ENCODE results near the gene NAP1L5. TPM values are rescaled to one million over a fixed set of nuclear protein-coding genes. Genes with fewer than 3 reads are reported as not detected.

The NAP1L5 gene
- total RNA-seq, 1 experiment from 2014 or later, result not detected

DNA sequence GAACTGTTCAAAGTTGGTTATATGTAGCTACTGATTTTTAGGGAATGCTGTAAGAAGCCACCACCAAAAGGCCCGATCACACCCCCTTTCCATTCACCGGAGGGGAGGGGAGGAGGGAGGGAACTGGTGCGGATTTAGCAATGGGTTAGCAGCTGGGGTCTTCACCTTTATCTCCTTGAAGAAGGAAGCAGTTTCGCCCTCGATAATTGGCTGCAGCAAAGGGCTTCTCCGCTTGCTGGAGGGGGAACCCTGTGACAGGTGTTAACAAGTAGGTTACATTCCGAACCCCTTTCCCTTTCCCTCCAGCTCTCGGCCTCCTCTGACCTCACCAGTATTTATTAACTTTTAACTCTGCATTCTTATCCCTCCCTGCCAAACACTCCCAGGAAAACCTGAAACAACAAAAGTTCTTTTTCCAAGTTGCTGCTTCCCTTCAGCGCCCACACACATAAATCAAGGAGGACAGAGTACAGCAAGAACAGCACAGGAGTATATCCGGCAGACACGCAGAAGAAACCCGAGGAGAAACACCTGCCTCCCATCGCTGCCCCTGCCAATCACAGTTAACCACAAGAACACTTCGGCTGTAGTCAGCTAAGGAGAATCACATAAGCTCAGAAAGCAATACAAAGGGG is 39.8 kb upstream of the NAP1L5 start:
- peak overlapping the region; percentile 46 for H3K27ac Mint-ChIP-seq (ENCODE audit: unreplicated experiment)
- H3K36me3 ChIP-seq (ENCODE audit: control insufficient read depth, insufficient read depth, low read length), result peaks cover 2% of the 10 kb centered on the region
- H3K4me1 ChIP-seq, result peaks cover 9% of the 10 kb centered on the region
- peaks cover 10% of the 10 kb centered on the region for H3K4me1 Mint-ChIP-seq (ENCODE audit: low read depth, unreplicated experiment)
- no peak overlapping the region for H3K4me3 Mint-ChIP-seq (ENCODE audit: unreplicated experiment)
- DNase-seq, result peak; percentile 27 to 50
- H3K9me3 ChIP-seq, result no peaks in the 10 kb centered on the region
- no peaks in the 10 kb centered on the region for H3K9me3 Mint-ChIP-seq (ENCODE audit: unreplicated experiment)
- no TSS peak for BruUV-seq (replicated peaks)
- H3K4me3 ChIP-seq (ENCODE audit: low read depth, low read length), result no peak overlapping the region
- H3K36me3 Mint-ChIP-seq (ENCODE audit: insufficient read depth, unreplicated experiment), result no peaks in the 10 kb centered on the region
- no peaks in the 10 kb centered on the region for H3K27me3 ChIP-seq (replicated peaks; ENCODE audit: control insufficient read depth, insufficient read depth, low read length)
- no peaks in the 10 kb centered on the region for H3K27me3 Mint-ChIP-seq (ENCODE audit: insufficient read depth, unreplicated experiment)
- TF ChIP-seq, protein P1, sequence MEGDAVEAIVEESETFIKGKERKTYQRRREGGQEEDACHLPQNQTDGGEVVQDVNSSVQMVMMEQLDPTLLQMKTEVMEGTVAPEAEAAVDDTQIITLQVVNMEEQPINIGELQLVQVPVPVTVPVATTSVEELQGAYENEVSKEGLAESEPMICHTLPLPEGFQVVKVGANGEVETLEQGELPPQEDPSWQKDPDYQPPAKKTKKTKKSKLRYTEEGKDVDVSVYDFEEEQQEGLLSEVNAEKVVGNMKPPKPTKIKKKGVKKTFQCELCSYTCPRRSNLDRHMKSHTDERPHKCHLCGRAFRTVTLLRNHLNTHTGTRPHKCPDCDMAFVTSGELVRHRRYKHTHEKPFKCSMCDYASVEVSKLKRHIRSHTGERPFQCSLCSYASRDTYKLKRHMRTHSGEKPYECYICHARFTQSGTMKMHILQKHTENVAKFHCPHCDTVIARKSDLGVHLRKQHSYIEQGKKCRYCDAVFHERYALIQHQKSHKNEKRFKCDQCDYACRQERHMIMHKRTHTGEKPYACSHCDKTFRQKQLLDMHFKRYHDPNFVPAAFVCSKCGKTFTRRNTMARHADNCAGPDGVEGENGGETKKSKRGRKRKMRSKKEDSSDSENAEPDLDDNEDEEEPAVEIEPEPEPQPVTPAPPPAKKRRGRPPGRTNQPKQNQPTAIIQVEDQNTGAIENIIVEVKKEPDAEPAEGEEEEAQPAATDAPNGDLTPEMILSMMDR (IDR thresholded peaks at IDR 0.05; ENCODE audit: insufficient read depth in 1 of 2, low read depth in 1 of 2, low read length in 1 of 2, severe bottlenecking in 1 of 2, unreplicated experiment in 1 of 2), result no peak
- CTCF ChIA-PET, result no interaction called here
- intact Hi-C loops (cut with micrococcal nuclease; ENCODE audit: unreplicated experiment), result no loop called here
- POLR2A ChIA-PET, result interaction anchor here (0.5 kb wide), 1 partner anchor 159 kb away, joined by 4 read pairs; no protein-coding TSS in a partner anchor

DNA sequence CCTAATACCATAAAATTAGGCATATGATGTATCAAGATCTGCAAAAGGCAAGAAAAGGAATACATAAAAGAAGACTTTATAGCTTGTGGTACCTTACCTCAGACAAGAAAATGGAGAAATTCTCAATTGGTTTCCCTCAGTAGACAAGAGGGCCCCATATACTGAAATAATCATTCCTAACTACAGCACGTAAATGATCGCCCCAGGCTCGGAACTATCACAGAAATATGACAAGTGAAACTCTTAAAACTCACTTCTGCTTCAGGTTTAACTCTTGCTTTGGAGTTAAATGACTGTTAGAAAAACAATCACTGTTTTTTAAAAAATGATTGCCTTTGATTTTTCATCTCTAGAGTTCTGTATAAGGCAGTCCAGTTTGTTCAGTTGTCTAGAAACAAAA is 38.6 kb upstream of the NAP1L5 start:
- Histone ChIP-seq H3K9me3 (no peaks in the 10 kb centered on the region), H3K36me3 (ENCODE audit: control insufficient read depth, insufficient read depth, low read length) (peaks cover 2% of the 10 kb centered on the region), H3K27me3 (replicated peaks; ENCODE audit: control insufficient read depth, insufficient read depth, low read length) (no peaks in the 10 kb centered on the region), H3K4me3 (ENCODE audit: low read depth, low read length) (no peak overlapping the region), H3K4me1 (peaks cover 9% of the 10 kb centered on the region)
- Mint-ChIP-seq H3K9me3 (ENCODE audit: unreplicated experiment) (no peaks in the 10 kb centered on the region), H3K36me3 (ENCODE audit: insufficient read depth, unreplicated experiment) (no peaks in the 10 kb centered on the region), H3K4me1 (ENCODE audit: low read depth, unreplicated experiment) (peaks cover 10% of the 10 kb centered on the region), H3K27me3 (ENCODE audit: insufficient read depth, unreplicated experiment) (no peaks in the 10 kb centered on the region), H3K27ac (ENCODE audit: unreplicated experiment) (no peak overlapping the region), H3K4me3 (ENCODE audit: unreplicated experiment) (no peak overlapping the region)
- ChIA-PET CTCF (no interaction called here), POLR2A (no interaction called here)
- TF ChIP-seq, protein P1 (IDR thresholded peaks at IDR 0.05; ENCODE audit: insufficient read depth in 1 of 2, low read depth in 1 of 2, low read length in 1 of 2, severe bottlenecking in 1 of 2, unreplicated experiment in 1 of 2), result no peak
- BruUV-seq (replicated peaks), result no TSS peak
- intact Hi-C loops (cut with micrococcal nuclease; ENCODE audit: unreplicated experiment), result no loop called here
- DNase-seq, result no peak

DNA sequence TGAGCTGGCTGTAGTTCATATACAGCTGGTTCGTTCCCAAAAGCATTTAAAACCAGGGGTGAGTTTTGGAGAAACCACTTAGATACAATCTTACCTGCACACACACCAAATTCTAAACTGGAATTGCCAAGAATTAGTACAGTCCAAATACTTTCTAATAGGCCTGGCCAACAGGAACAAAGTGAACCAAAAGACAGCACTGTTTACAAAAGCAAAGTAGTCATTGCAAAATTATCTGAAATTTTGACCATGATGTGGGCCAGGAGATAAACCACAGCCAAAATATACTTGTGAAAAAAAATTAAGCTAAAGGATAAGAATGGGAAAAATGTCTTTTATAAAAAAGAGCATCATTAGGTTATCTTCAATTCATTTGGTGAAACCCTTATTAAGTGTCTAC is 37.9 kb upstream of the NAP1L5 start:
- TF ChIP-seq, protein P1 (IDR thresholded peaks at IDR 0.05; ENCODE audit: insufficient read depth in 1 of 2, low read depth in 1 of 2, low read length in 1 of 2, severe bottlenecking in 1 of 2, unreplicated experiment in 1 of 2), result no peak
- POLR2A ChIA-PET, result no interaction called here
- Histone ChIP-seq H3K4me3 (ENCODE audit: low read depth, low read length) (no peak overlapping the region), H3K27me3 (replicated peaks; ENCODE audit: control insufficient read depth, insufficient read depth, low read length) (no peaks in the 10 kb centered on the region), H3K4me1 (peaks cover 9% of the 10 kb centered on the region), H3K36me3 (ENCODE audit: control insufficient read depth, insufficient read depth, low read length) (peaks cover 2% of the 10 kb centered on the region), H3K9me3 (no peaks in the 10 kb centered on the region)
- DNase-seq, result no peak
- H3K4me1 Mint-ChIP-seq (ENCODE audit: low read depth, unreplicated experiment), result peaks cover 10% of the 10 kb centered on the region
- BruUV-seq (replicated peaks), result no TSS peak
- no peaks in the 10 kb centered on the region for H3K9me3 Mint-ChIP-seq (ENCODE audit: unreplicated experiment)
- intact Hi-C loops (cut with micrococcal nuclease; ENCODE audit: unreplicated experiment), result no loop called here
- CTCF ChIA-PET, result no interaction called here
- H3K4me3 Mint-ChIP-seq (ENCODE audit: unreplicated experiment), result no peak overlapping the region
- H3K36me3 Mint-ChIP-seq (ENCODE audit: insufficient read depth, unreplicated experiment), result no peaks in the 10 kb centered on the region
- H3K27me3 Mint-ChIP-seq (ENCODE audit: insufficient read depth, unreplicated experiment), result no peaks in the 10 kb centered on the region
- no peak overlapping the region for H3K27ac Mint-ChIP-seq (ENCODE audit: unreplicated experiment)

All from Caco-2 (cell line).